T-helper 22 cell (primary cell): ENCODE measurements around the gene SBF1.
"Not testable (repeated sequence)": the region's sequence is repeated elsewhere in the genome, so short reads cannot be mapped to it uniquely, and the experiment has no call there.

ENCODE experiments used
- DNase-seq: peaks from one replicate; pipeline ENCODE4 v3.0.0-alpha.2; 2020; ENCODE audit warnings: low read depth

SBF1 gene

GRCh38 chr22:50445071-50445879 is 29.6 kb downstream of the SBF1 start:
- DNase-seq = no peak

GRCh38 chr22:50444663-50445062 is 30.2 kb downstream of the SBF1 start:
- DNase-seq = no peak

- DNase-seq = no peak
These were observed 30.8 kb downstream of the SBF1 start for GRCh38 chr22:50443801-50444625.

GRCh38 chr22:50443197-50443596 is 31.6 kb downstream of the SBF1 start:
- no peak for DNase-seq

- DNase-seq = no peak
These were observed 33.3 kb downstream of the SBF1 start for GRCh38 chr22:50441428-50441993.

GRCh38 chr22:50440544-50441249 is 34.1 kb downstream of the SBF1 start:
- DNase-seq = no peak

- no peak for DNase-seq
These were observed 34.9 kb downstream of the SBF1 start for GRCh38 chr22:50439871-50440331.

- DNase-seq = no peak
These were observed 35.4 kb downstream of the SBF1 start for GRCh38 chr22:50439314-50439870.

GRCh38 chr22:50438305-50439275 is 36.2 kb downstream of the SBF1 start:
- DNase-seq = no peak

GRCh38 chr22:50437511-50438304 is 37.1 kb downstream of the SBF1 start:
- DNase-seq = no peak

GRCh38 chr22:50436841-50437341 is 37.9 kb downstream of the SBF1 start:
- DNase-seq = no peak

GRCh38 chr22:50436015-50436830 is 38.6 kb downstream of the SBF1 start:
- no peak for DNase-seq

- DNase-seq = no peak
These were observed 39.4 kb downstream of the SBF1 start for GRCh38 chr22:50435291-50436014.

- DNase-seq = no peak
These were observed 40.0 kb downstream of the SBF1 start for GRCh38 chr22:50434849-50435248.

- DNase-seq = not testable (repeated sequence)
These were observed 41.8 kb downstream of the SBF1 start for GRCh38 chr22:50432877-50433510.

GRCh38 chr22:50432131-50432876 is 42.5 kb downstream of the SBF1 start:
- DNase-seq = no peak
